Spinal cord (tissue), 10 donors: ENCODE measurements around the gene ALKBH7. TPM values are rescaled to one million over a fixed set of nuclear protein-coding genes. Genes with fewer than 3 reads are reported as not detected.
A peak's percentile ranks its signal among the peaks of the same experiment; 100 is the strongest.

ENCODE experiments used
- DNase-seq, 6 donors: peaks; one replicate each; pipeline versions ENCODE4 v3.0.0 to v3.0.0-alpha.2; 2013 to 2015; ENCODE audit warnings: low spot score in 6 of 6, low read depth in 4 of 6
- H3K27ac ChIP-seq: one replicate; pipeline ENCODE4 v1.5.1; 2013; ENCODE audit warnings: low read depth, low read length, control low read depth
- H3K27me3 ChIP-seq: one replicate; pipeline ENCODE4 v1.6.1; 2013; ENCODE audit warnings: low read length; ENCODE audit not compliant: control insufficient read depth, insufficient read depth
- H3K36me3 ChIP-seq: one replicate; pipeline ENCODE4 v1.6.1; 2013; ENCODE audit warnings: low read length; ENCODE audit not compliant: control insufficient read depth, insufficient read depth
- H3K4me1 ChIP-seq: one replicate; pipeline ENCODE4 v1.6.1; 2013; ENCODE audit warnings: low read length; ENCODE audit not compliant: control insufficient read depth, insufficient read depth
- H3K4me3 ChIP-seq: one replicate; pipeline ENCODE4 v1.5.1; 2013; ENCODE audit warnings: low read depth, low read length, control low read depth
- H3K9me3 ChIP-seq: one replicate; pipeline ENCODE4 v1.6.1; 2013; ENCODE audit warnings: low read length; ENCODE audit not compliant: control insufficient read depth, insufficient read depth
- WGBS: methylation state at CpG from one replicate; pipeline ENCODE4 v1.1.5; 2013; ENCODE audit warnings: missing lambda C conversion rate; ENCODE audit not compliant: insufficient coverage; 5-methylcytosine and 5-hydroxymethylcytosine counted together
- polyA plus RNA-seq, 2 donors: library from polyadenylated mRNA; unstranded; fragments of 120-200 nt; gene quantifications; one replicate each; pipeline ENCODE4 v1.2.1, GENCODE V29; 2013; ENCODE audit not compliant: insufficient read length in 2 of 2
- total RNA-seq, 2 donors: library from RNA; depleted of rRNA in 1 of 2; stranded (reverse); fragments of 120-200 nt in 1 of 2; fragments of >200 nt in 1 of 2; gene quantifications; one replicate each; pipeline versions ENCODE4 v1.2.3 to v1.2.4, GENCODE V29; 2013 to 2014
- donor health status: healthy.

ALKBH7 gene
- total and polyA plus RNA-seq, 4 donors: 25.8 to 85.6 (median 78.2) TPM

- Histone ChIP-seq H3K4me3 (no peak overlapping the region), H3K9me3 (no peaks in the 10 kb centered on the region), H3K27me3 (no peaks in the 10 kb centered on the region), H3K36me3 (peaks cover 68% of the 10 kb centered on the region), H3K4me1 (peaks cover 23% of the 10 kb centered on the region), H3K27ac (no peak overlapping the region)
- WGBS: 85% methylated on average over 7 of the region's 19 CpGs
- DNase-seq: no peak
These were observed 4.1 kb downstream of the ALKBH7 start for GRCh38 chr19:6376512-6377190.

GRCh38 chr19:6378041-6378440 lies 5.4 kb downstream of the ALKBH7 start:
- Histone ChIP-seq H3K9me3 (no peaks in the 10 kb centered on the region), H3K4me1 (peaks cover 12% of the 10 kb centered on the region), H3K4me3 (no peak overlapping the region), H3K27me3 (no peaks in the 10 kb centered on the region), H3K36me3 (peaks cover 82% of the 10 kb centered on the region), H3K27ac (no peak overlapping the region)
- DNase-seq: no peak
- WGBS: 56% methylated on average over 2 of the region's 6 CpGs

GRCh38 chr19:6378486-6378885 lies 5.9 kb downstream of the ALKBH7 start:
- H3K4me3 ChIP-seq: no peak overlapping the region
- H3K4me1 ChIP-seq: peaks cover 12% of the 10 kb centered on the region
- H3K9me3 ChIP-seq: no peaks in the 10 kb centered on the region
- H3K36me3 ChIP-seq: peaks cover 86% of the 10 kb centered on the region
- H3K27ac ChIP-seq: peak overlapping the region; percentile 33
- 90% methylated on average over 5 of the region's 9 CpGs for WGBS
- no peak for DNase-seq
- no peaks in the 10 kb centered on the region for H3K27me3 ChIP-seq

GRCh38 chr19:6379744-6380143 lies 7.2 kb downstream of the ALKBH7 start:
- Histone ChIP-seq H3K4me1 (no peaks in the 10 kb centered on the region), H3K4me3 (no peak overlapping the region), H3K27me3 (no peaks in the 10 kb centered on the region), H3K9me3 (no peaks in the 10 kb centered on the region), H3K27ac (no peak overlapping the region), H3K36me3 (peaks cover 90% of the 10 kb centered on the region)
- no peak for DNase-seq
- 100% methylated on average over 3 of the region's 3 CpGs for WGBS

- no peaks in the 10 kb centered on the region for H3K9me3 ChIP-seq
- no peak overlapping the region for H3K27ac ChIP-seq
- no peak overlapping the region for H3K4me3 ChIP-seq
- WGBS: 98% methylated on average over 32 of the region's 40 CpGs
- H3K36me3 ChIP-seq: peaks cover 90% of the 10 kb centered on the region
- no peaks in the 10 kb centered on the region for H3K27me3 ChIP-seq
- DNase-seq: no peak
- no peaks in the 10 kb centered on the region for H3K4me1 ChIP-seq
These were observed 8.6 kb downstream of the ALKBH7 start for GRCh38 chr19:6381030-6381750.

GRCh38 chr19:6383188-6383587 lies 10.6 kb downstream of the ALKBH7 start:
- Histone ChIP-seq H3K9me3 (no peaks in the 10 kb centered on the region), H3K4me1 (no peaks in the 10 kb centered on the region), H3K36me3 (peaks cover 98% of the 10 kb centered on the region), H3K4me3 (no peak overlapping the region), H3K27ac (no peak overlapping the region), H3K27me3 (no peaks in the 10 kb centered on the region)
- no peak for DNase-seq
- WGBS: 96% methylated on average over 19 of the region's 19 CpGs

GRCh38 chr19:6384381-6384780 lies 11.8 kb downstream of the ALKBH7 start:
- Histone ChIP-seq H3K27me3 (no peaks in the 10 kb centered on the region), H3K9me3 (no peaks in the 10 kb centered on the region), H3K36me3 (peaks cover 99% of the 10 kb centered on the region), H3K4me3 (no peak overlapping the region), H3K4me1 (no peaks in the 10 kb centered on the region), H3K27ac (no peak overlapping the region)
- no peak for DNase-seq
- WGBS: 90% methylated on average over 2 of the region's 4 CpGs

- Histone ChIP-seq H3K36me3 (peaks cover 91% of the 10 kb centered on the region), H3K9me3 (no peaks in the 10 kb centered on the region)
- WGBS: 96% methylated on average over 17 of the region's 19 CpGs
These were observed 14.8 kb downstream of the ALKBH7 start for GRCh38 chr19:6387372-6387771.

GRCh38 chr19:6392221-6393073 lies 19.9 kb downstream of the ALKBH7 start:
- peaks cover 41% of the 10 kb centered on the region for H3K36me3 ChIP-seq
- H3K4me3 ChIP-seq: peak overlapping the region; percentile 83
- H3K9me3 ChIP-seq: no peaks in the 10 kb centered on the region
- H3K27me3 ChIP-seq: no peaks in the 10 kb centered on the region
- 6% methylated on average over 29 of the region's 30 CpGs for WGBS
- DNase-seq: no peak
- peaks cover 18% of the 10 kb centered on the region for H3K4me1 ChIP-seq
- H3K27ac ChIP-seq: peak overlapping the region; percentile 98

More at GRCh38 chr19:6387372-6387771, 14.8 kb downstream of the ALKBH7 start:
- H3K4me3 ChIP-seq: no peak overlapping the region
- no peaks in the 10 kb centered on the region for H3K27me3 ChIP-seq
- H3K27ac ChIP-seq: no peak overlapping the region
- peaks cover 4% of the 10 kb centered on the region for H3K4me1 ChIP-seq
- no peak for DNase-seq
